K562 (cell line): Measurements from ENCODE around the gene NDUFS8.

ENCODE experiments used
- BDP1 ChIP-seq: IDR thresholded peaks from 3 replicates; pipeline ENCODE4 v1.6.1; 2011; ENCODE audit not compliant: insufficient read length, insufficient read depth
- CBX8 ChIP-seq: fragments of 200-600 bp; sonication (generic); IDR thresholded peaks from 2 replicates; pipeline ENCODE4 v1.6.1; 2012; ENCODE audit warnings: borderline replicate concordance, mixed run types, low read depth, mild to moderate bottlenecking, moderate library complexity, mixed read lengths, low read length, control low read depth, inconsistent platforms; ENCODE audit not compliant: poor library complexity, severe bottlenecking; ENCODE audit errors: extremely low read depth
- CREM ChIP-seq: IDR thresholded peaks from 2 replicates; pipeline ENCODE4 v1.6.1; 2014; ENCODE audit warnings: antibody characterized with exemption, low read depth
- JUNB ChIP-seq: fragments of 450-650 bp; formaldehyde crosslinking; conservative IDR thresholded peaks from 2 replicates; pipeline ENCODE4 v1.4.0; 2020; ENCODE audit warnings: mild to moderate bottlenecking
- L3MBTL2 ChIP-seq: fragments of 450-650 bp; IDR thresholded peaks from 2 replicates; pipeline ENCODE4 v1.6.1; 2016; ENCODE audit warnings: mild to moderate bottlenecking, moderate library complexity
- LEF1 ChIP-seq: fragments of 450-650 bp; IDR thresholded peaks from 2 replicates; pipeline ENCODE4 v1.6.1; 2016; ENCODE audit warnings: mild to moderate bottlenecking
- MED1 ChIP-seq: sonication (generic); formaldehyde crosslinking; IDR thresholded peaks from 2 replicates; pipeline ENCODE4 v1.8.1; 2023; ENCODE audit warnings: missing genetic modification reagents, borderline replicate concordance
- NBN ChIP-seq: fragments of 450-650 bp; IDR thresholded peaks from 2 replicates; pipeline ENCODE4 v1.6.1; 2016; ENCODE audit warnings: low read depth, mild to moderate bottlenecking
- POLR2AphosphoS5 ChIP-seq: IDR thresholded peaks from 2 replicates; pipeline ENCODE4 v1.6.1; 2011; ENCODE audit warnings: mild to moderate bottlenecking, low read depth, low read length, moderate library complexity; ENCODE audit not compliant: control insufficient read depth, insufficient read depth
- SOX6 ChIP-seq: fragments of 450-650 bp; IDR thresholded peaks from 2 replicates; pipeline ENCODE4 v1.6.1; 2014; ENCODE audit warnings: mild to moderate bottlenecking
- ZNF436 ChIP-seq: fragments of 250-450, 450-650 bp; sonication (Bioruptor Pico); formaldehyde crosslinking; IDR thresholded peaks from 2 replicates; pipeline ENCODE4 v1.7.0; 2020; ENCODE audit warnings: mild to moderate bottlenecking
- TF ChIP-seq, protein P1 (sequence below), 3 experiments: IDR thresholded peaks in 2 of 3; conservative IDR thresholded peaks in 1 of 3; 2 replicates each; pipeline ENCODE4 v1.5.1; 2011 to 2012; ENCODE audit warnings: low read length in 3 of 3, mild to moderate bottlenecking in 3 of 3, control low read depth in 2 of 3, improper control_type of control experiment in 1 of 3, inconsistent platforms in 1 of 3, low read depth in 1 of 3, mixed read lengths in 1 of 3, moderate library complexity in 1 of 3; ENCODE audit not compliant: insufficient read depth in 2 of 3
- TF ChIP-seq, protein P2 (sequence below): fragments of 200-800 bp; sonication (Bioruptor generic); IDR thresholded peaks from 2 replicates; pipeline ENCODE4 v1.6.1; 2017; ENCODE audit warnings: missing genetic modification characterization, missing compliant biosample characterization
- TF ChIP-seq, protein P3 (sequence below): sonication (generic); formaldehyde crosslinking; IDR thresholded peaks from 2 replicates; pipeline ENCODE4 v1.8.0; 2023; ENCODE audit warnings: mild to moderate bottlenecking, missing genetic modification reagents

DNA sequence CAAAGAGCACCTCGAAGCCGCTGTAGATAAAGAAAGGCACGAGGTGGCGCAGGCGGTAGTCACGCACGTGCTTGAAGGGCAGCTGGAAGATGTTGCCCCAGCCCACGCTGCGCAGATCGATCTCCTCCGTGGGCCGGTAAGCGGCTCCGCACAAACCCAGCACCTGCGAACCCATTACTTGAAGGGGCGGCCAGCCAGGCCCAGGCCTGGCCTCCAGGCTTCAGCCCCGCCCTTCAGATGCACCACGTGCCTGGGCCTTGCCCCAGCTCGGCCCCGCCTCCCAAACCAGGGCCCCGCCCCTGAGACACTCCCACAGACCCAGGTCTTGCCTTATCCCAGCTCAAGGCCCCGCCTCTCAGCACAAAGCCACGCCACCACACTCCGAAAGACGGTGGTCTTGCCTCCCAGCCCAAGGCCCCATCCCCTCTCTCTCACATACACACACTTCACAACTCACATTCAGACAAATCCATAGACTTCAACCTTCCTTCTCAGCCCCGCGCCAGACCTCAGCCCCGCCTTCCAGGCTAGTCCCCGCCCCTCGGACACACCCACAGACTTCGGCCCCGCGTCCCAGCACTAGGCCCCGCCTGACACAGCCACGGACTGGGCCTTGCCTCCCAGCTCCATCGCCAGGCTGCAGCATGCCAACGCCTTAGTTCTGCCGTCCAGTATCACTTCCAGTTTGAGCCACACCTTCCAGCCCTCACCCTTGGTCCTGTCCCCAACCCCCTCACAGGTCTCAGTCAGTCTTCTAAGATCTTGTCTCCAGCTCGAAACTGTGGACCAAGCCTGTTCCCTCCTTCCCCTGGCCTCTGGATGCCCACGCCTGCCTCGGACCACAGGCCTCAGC, 33.6 kb upstream of the NDUFS8 start:
- TF ChIP-seq POLR2AphosphoS5 (no peak), JUNB (CRISPR knock-in tag) (no peak), ZNF436 (CRISPR knock-in tag) (no peak), CREM (no peak), LEF1 (no peak), L3MBTL2 (peak; percentile 96), SOX6 (no peak), NBN (peak; percentile 18; the same call in 1 of the 2 replicates), BDP1 (no peak), CBX8 (no peak), MED1 (CRISPR knock-in tag) (no peak)
- TF ChIP-seq, protein P1, sequence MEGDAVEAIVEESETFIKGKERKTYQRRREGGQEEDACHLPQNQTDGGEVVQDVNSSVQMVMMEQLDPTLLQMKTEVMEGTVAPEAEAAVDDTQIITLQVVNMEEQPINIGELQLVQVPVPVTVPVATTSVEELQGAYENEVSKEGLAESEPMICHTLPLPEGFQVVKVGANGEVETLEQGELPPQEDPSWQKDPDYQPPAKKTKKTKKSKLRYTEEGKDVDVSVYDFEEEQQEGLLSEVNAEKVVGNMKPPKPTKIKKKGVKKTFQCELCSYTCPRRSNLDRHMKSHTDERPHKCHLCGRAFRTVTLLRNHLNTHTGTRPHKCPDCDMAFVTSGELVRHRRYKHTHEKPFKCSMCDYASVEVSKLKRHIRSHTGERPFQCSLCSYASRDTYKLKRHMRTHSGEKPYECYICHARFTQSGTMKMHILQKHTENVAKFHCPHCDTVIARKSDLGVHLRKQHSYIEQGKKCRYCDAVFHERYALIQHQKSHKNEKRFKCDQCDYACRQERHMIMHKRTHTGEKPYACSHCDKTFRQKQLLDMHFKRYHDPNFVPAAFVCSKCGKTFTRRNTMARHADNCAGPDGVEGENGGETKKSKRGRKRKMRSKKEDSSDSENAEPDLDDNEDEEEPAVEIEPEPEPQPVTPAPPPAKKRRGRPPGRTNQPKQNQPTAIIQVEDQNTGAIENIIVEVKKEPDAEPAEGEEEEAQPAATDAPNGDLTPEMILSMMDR (IDR thresholded peaks at IDR 0.05 in 2 of 3, conservative IDR thresholded peaks at IDR 0.05 in 1 of 3; ENCODE audit: insufficient read depth in 2 of 3, low read depth in 1 of 3, low read length in 3 of 3), result 0 out of 6 replicates have a peak, but pooled peaks of 1 of the 3 experiments have one; percentile 18
- TF ChIP-seq, protein P2, sequence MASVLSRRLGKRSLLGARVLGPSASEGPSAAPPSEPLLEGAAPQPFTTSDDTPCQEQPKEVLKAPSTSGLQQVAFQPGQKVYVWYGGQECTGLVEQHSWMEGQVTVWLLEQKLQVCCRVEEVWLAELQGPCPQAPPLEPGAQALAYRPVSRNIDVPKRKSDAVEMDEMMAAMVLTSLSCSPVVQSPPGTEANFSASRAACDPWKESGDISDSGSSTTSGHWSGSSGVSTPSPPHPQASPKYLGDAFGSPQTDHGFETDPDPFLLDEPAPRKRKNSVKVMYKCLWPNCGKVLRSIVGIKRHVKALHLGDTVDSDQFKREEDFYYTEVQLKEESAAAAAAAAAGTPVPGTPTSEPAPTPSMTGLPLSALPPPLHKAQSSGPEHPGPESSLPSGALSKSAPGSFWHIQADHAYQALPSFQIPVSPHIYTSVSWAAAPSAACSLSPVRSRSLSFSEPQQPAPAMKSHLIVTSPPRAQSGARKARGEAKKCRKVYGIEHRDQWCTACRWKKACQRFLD, result no peak
- TF ChIP-seq, protein P3, sequence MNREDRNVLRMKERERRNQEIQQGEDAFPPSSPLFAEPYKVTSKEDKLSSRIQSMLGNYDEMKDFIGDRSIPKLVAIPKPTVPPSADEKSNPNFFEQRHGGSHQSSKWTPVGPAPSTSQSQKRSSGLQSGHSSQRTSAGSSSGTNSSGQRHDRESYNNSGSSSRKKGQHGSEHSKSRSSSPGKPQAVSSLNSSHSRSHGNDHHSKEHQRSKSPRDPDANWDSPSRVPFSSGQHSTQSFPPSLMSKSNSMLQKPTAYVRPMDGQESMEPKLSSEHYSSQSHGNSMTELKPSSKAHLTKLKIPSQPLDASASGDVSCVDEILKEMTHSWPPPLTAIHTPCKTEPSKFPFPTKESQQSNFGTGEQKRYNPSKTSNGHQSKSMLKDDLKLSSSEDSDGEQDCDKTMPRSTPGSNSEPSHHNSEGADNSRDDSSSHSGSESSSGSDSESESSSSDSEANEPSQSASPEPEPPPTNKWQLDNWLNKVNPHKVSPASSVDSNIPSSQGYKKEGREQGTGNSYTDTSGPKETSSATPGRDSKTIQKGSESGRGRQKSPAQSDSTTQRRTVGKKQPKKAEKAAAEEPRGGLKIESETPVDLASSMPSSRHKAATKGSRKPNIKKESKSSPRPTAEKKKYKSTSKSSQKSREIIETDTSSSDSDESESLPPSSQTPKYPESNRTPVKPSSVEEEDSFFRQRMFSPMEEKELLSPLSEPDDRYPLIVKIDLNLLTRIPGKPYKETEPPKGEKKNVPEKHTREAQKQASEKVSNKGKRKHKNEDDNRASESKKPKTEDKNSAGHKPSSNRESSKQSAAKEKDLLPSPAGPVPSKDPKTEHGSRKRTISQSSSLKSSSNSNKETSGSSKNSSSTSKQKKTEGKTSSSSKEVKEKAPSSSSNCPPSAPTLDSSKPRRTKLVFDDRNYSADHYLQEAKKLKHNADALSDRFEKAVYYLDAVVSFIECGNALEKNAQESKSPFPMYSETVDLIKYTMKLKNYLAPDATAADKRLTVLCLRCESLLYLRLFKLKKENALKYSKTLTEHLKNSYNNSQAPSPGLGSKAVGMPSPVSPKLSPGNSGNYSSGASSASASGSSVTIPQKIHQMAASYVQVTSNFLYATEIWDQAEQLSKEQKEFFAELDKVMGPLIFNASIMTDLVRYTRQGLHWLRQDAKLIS, result no peak
